SK-N-MC (cell line): ENCODE measurements around the gene TTBK1.

ENCODE experiments used
- EZH2 ChIP-seq: fragments of 200-600 bp; sonication (generic); IDR thresholded peaks from one replicate; pipeline ENCODE4 v1.6.1; 2017; ENCODE audit warnings: antibody characterized with exemption
- FOXP2 ChIP-seq: optimal IDR thresholded peaks from 2 replicates; pipeline ENCODE3; 2011; ENCODE audit warnings: mild to moderate bottlenecking, moderate library complexity; ENCODE audit not compliant: insufficient read depth; ENCODE audit errors: extremely low read length, control extremely low read depth
- POLR2AphosphoS5 ChIP-seq: IDR thresholded peaks from 2 replicates; pipeline ENCODE4 v1.6.1; 2012; ENCODE audit warnings: mild to moderate bottlenecking, low read depth, low read length, borderline replicate concordance

- no peak for TF ChIP-seq EZH2
- TF ChIP-seq POLR2AphosphoS5 = no peak
- TF ChIP-seq FOXP2 = no peak
Observed at GRCh38 chr6:43262000-43262779, 18.9 kb downstream of the TTBK1 start.
